HG02798 (cell line): Measurements from ENCODE around the gene GLS.

ENCODE experiments used
- ATAC-seq: cut with Tn5 transposase; IDR thresholded peaks from one replicate; pipeline ENCODE4 v1.9.1; 2021; ENCODE audit warnings: mild to moderate bottlenecking; ENCODE audit not compliant: unreplicated experiment, poor library complexity

Gene GLS

GRCh38 chr2:191006297-191006696, 125.7 kb downstream of the GLS start:
- no peak for ATAC-seq

DNA sequence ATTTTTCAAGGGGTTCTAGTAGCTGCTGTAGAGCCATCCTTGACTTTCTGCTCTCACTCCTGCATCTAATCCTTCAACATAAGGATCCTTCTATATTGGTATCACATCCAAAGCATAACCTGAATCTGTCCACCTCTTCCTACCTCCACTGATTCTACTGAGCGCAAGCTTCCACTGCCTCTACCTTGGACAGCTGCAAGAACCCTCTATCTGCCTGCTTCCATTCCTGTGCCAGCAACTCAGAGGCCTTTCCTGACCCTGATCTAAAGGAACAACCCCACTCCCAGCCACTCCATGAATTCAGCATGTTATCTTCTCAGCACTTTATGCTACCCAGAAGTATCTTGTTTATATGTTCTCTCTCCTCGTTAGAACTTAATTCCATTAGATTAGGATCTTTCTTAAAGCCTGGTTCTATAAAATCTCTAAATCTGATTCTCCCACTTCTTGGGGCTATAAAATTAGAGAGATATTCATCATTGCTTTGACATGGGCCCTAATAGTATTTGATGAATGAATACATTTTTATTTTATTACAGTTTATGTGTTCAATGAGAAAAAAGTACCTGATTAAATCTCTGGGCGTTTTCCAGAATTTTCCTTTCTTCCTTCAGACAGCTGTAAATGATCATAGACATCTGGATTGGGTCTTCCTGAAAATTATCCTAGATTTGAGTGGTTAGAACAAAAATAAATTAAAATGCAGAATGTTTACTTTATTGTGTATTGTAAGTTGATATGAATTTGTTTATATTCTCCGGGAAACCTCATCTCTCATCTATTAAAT, 126.6 kb downstream of the GLS start:
- ATAC-seq = no peak

DNA sequence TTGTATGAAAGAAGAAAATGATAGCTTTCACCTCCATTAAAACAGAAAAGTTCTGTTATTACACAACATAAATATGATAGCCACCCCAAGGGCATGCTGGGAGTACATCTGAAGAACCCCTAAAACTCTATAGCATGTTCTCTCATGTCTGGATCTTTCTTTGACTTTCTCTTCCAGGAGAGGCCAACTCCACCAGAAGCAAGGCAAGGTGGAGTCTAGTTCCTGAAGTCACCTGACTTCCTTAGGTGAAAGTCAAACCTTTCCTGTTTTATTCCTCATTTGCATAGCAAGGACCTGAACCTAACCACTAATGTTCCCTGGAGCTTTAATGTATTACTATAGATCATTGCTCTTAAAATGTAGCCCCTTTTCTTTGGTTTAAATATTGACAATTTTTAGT, 127.7 kb downstream of the GLS start:
- no peak for ATAC-seq

DNA sequence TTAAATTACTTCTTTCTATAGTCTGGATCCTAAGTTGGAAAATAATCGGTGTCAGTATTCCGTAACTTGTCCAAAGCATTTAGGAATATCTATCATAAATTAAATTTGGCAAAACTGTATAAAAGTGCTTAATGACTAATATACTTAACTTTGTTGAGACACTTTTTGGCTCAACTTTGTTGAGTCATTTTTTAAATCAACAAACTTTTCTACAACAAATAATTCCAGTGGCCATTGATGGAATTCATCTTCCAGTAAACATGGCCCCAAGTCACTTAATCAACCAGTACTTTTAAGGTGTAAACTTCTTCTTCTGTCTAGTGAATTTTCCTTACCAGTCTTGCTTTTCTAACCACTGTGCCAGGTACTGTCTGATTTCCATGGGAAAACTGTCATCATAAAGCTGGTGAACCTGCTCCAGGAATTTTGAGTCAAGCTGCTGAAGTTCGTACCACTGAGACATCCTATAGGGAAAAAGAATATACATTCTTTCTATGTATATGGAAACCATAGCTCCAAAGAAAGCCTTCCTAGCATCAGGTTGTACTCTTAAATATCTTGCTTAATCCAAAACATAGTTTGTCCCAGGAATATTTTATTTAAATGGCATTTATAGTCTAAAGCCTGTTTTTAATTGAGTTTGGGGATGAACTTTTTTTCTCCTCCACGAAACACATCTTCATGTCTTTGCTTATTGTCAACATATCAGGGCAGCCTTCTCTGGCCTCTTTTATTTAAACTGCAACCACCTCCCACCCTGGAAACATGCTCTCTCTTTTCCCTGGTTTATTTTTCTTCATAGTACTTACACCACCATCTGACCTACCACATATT, 129.1 kb downstream of the GLS start:
- ATAC-seq = no peak

DNA sequence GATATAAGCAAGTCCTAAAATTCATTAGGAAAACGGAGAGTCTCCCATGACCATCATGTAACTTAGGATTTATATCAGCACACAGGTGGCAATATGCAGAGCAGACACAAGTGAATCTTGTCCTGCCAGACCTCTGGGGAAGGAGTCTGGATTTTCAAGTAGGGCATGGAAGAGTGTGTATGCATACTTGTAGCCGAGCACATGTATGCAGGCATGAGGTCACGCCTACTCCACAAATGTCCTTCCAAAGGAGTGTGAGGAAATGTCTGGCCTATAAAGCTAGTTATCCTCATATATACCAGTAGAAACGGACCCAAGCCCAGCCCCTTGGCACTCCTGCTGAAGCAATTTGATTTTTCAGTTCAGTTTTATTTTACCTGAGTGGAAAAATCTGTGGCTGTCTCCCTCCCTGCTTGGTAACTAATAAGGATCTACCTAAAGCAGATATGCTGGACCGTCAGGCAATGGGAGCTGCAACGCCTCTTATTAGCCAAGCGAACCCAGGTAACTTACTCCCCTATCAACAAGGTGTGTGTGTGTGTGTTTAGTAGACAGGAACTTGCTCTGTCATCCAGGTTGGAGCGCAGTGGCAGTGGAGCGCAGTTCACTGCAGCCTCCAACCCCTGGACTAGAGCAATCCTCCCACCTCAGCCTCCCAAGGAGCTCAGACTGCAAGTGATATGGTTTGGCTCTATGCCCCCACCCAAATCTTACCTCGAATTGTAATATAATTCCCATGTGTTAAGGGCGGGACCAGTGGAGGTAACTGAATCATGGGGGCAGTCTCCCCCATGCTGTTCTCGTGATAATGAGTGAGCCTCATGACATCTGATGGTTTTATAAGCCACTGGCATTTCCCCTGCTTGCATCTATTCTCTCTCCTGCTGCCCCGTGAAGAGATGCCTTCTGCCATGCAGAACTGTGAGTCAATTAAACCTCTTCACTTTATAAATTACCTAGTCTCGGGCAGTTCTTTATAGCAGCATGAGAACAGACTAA, 130.6 kb downstream of the GLS start:
- no peak for ATAC-seq

DNA sequence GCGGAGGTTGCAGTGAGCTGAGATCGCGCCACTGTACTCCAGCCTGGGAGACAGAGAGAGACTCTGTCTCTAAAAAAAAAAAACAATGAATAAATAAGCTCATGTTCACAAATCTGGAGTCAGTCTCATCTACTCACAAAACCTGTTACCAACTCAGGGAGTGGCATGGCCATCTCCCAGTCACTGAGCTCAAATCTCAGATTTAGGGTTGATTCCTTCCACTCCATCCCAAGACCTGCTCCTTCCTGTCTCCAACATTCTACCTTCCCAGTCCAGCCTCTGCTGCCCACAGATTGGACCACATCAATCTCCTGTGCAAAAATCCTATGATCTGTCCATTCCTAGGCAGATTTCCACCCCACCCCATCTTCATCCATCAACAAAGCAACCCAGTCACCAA, 131.7 kb downstream of the GLS start:
- no peak for ATAC-seq

DNA sequence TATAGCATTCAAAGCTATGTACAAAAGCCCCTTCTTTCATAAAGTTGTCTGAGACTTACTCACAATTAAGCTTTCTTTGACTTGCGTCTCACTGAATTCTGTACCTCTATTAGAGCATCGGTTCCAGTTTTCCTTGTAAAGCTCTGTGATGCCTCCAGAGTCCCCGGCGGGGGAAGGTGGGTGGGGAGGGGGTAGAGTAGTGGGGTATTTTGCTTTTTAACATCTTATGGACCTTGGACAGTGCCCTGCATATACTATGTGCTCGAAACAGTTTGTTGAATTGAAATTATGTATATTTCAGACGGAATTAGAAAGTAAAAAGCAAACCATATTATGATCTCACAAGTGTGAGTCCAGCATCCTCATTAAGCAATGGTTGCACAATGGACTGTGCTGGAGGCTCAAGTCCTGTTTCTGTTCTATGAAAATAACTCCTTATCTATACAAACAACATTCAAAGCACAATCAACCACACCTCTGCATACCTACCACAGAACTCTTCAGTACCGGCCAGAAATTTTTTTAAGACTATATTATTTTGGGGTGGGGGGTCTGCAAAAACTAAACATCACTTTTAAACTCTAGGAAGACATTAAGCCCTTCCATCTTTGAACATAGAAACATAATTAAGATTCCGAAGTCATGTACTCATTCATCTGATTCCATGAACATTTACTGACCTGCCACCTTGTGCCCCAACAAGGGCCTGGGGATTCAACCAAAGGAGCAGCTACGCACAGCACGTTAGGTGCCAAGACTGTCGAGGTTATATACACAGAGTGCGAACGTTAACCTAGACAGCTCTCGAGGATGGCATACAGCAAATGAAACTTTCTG, 132.4 kb downstream of the GLS start:
- no peak for ATAC-seq

GRCh38 chr2:191013682-191013931, 133.0 kb downstream of the GLS start:
- no peak for ATAC-seq

DNA sequence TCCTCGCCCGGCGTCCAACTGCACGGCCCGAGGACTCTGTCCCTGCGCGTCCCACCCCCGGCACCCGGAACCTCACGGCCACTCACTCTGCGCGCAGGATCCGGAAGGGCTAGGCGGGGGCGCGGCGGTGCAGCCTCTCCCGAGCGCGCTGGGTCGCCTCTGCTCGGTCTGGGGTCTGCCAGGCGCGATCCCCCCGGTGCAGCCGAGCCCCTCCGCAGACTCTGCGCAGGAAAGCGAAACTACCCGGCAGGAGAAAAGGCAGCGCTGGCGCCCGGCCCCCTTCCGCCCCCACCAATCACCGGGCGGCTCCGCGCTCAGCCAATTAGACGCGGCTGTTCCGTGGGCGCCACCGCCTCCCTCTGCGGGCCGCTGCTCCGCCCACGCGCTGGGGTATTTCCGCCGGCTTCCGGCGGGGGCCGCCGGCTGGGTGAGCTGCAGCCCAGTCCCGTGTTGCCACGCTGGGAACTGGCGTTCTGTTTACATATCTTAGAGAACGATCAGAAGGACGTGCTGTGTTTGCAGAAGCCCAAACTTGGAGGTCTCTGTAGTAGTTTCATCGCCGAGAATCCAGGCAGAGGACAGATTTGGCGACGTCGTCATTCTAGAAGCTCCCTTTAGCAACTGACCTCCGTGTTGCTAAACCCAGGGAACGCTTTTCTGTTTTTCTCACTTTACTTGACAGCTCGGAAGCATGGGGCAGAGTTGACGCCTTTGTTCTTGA, 133.5 kb downstream of the GLS start, which contains the start of gene STAT1:
TSS of gene STAT1 (minus strand) at position 240 of the 721 bp plus-strand sequence. CDS start 4,168 bp downstream, outside the sequence.
- peak; percentile 85 for ATAC-seq

DNA sequence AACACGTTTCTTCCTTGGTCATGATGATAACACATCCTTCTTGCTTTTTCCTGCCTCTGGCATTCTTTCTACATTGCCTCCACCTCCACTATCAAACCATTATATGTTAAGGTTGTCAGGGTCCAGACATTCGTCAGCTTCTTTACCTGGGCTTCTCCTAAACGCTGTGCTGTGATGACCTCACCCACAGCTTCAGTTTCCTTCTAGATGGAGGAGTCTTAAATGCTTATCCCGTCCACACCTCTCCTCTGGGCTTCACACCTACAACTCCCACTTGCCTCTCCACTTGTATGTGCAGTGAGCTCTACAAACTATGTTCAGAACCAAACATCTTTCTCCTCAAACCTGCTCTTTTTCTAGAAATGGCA, 134.0 kb downstream of the GLS start:
- ATAC-seq = peak; percentile 9
